OCI-LY1 (cell line): ENCODE measurements around the gene OR10R2.

ENCODE experiments used
- CTCF ChIP-seq: fragments of 200-600 bp; sonication (generic), shearing (Covaris generic); IDR thresholded peaks from 2 replicates; pipeline ENCODE4 v1.5.1; 2017; ENCODE audit warnings: mild to moderate bottlenecking, antibody characterized with exemption, low read length, moderate library complexity, mixed read lengths
- EZH2 ChIP-seq: fragments of 200-600 bp; sonication (generic), shearing (Covaris generic); IDR thresholded peaks from 2 replicates; pipeline ENCODE4 v1.8.0; 2017; ENCODE audit warnings: borderline replicate concordance, mixed run types, mild to moderate bottlenecking, antibody characterized with exemption, low read length, moderate library complexity, mixed read lengths

- TF ChIP-seq EZH2 = no peak
- no peak for TF ChIP-seq CTCF
These were observed 21.0 kb downstream of the OR10R2 start for GRCh38 chr1:158493054-158493453.
